GM23338 (cell line): ENCODE measurements around the gene IDH2. TPM values are rescaled to one million over a fixed set of nuclear protein-coding genes. Genes with fewer than 3 reads are reported as not detected.

ENCODE experiments used
- ATAC-seq: fragments of 200-7000 bp; cut with Tn5 transposase; 3 replicates; pipeline ENCODE4 v1.9.1; 2020
- DNase-seq: peaks from one replicate; pipeline ENCODE4 v3.0.0-alpha.2; 2015; ENCODE audit warnings: low spot score
- H2AFZ ChIP-seq: fragments of 200-600 bp; sonication (generic); 2 replicates; pipeline ENCODE4 v1.8.0; 2016; ENCODE audit warnings: antibody characterized with exemption, mild to moderate bottlenecking, moderate library complexity
- H3F3A ChIP-seq: fragments of 200-600 bp; sonication (generic); replicated peaks from 2 replicates; pipeline ENCODE4 v1.8.0; 2017; ENCODE audit warnings: antibody characterized with exemption, mixed run types, low read depth
- H3K27ac ChIP-seq: fragments of 200-600 bp; sonication (generic); 2 replicates; pipeline ENCODE4 v1.6.1; 2016; ENCODE audit warnings: low read depth
- H3K27me3 ChIP-seq: fragments of 200-600 bp; sonication (generic); 2 replicates; pipeline ENCODE4 v1.8.0; 2016; ENCODE audit warnings: mild to moderate bottlenecking, mixed run types, moderate library complexity; ENCODE audit not compliant: insufficient read depth
- H3K36me3 ChIP-seq: fragments of 200-600 bp; sonication (generic); 2 replicates; pipeline ENCODE4 v1.8.0; 2016; ENCODE audit warnings: mild to moderate bottlenecking; ENCODE audit not compliant: insufficient read depth
- H3K4me1 ChIP-seq: fragments of 200-600 bp; sonication (generic); 2 replicates; pipeline ENCODE4 v1.8.0; 2016; ENCODE audit warnings: mild to moderate bottlenecking, moderate library complexity; ENCODE audit not compliant: insufficient read depth
- H3K4me2 ChIP-seq: fragments of 200-600 bp; sonication (generic); 2 replicates; pipeline ENCODE4 v1.7.1; 2017; ENCODE audit warnings: mixed run types
- H3K4me3 ChIP-seq: fragments of 200-600 bp; sonication (generic); 2 replicates; pipeline ENCODE4 v1.6.1; 2016; ENCODE audit warnings: mixed run types
- H3K79me2 ChIP-seq: fragments of 200-600 bp; sonication (generic); replicated peaks from 2 replicates; pipeline ENCODE4 v1.8.0; 2017; ENCODE audit warnings: mild to moderate bottlenecking; ENCODE audit not compliant: insufficient read depth
- H3K9me2 ChIP-seq: fragments of 200-600 bp; sonication (generic); 2 replicates; pipeline ENCODE4 v1.8.0; 2017; ENCODE audit not compliant: insufficient read depth
- H4K20me1 ChIP-seq: fragments of 200-600 bp; sonication (generic); replicated peaks from 2 replicates; pipeline ENCODE4 v1.8.0; 2017; ENCODE audit warnings: mild to moderate bottlenecking; ENCODE audit not compliant: insufficient read depth
- H3K27ac Mint-ChIP-seq: 2 replicates; pipeline ENCODE4 v1.8.0; 2020; ENCODE audit warnings: inconsistent platforms, mild to moderate bottlenecking, moderate library complexity, mixed read lengths
- H3K27me3 Mint-ChIP-seq: 3 replicates; pipeline ENCODE4 v1.8.0; 2022; ENCODE audit warnings: low read depth, mild to moderate bottlenecking, moderate library complexity, mixed read lengths, inconsistent platforms; ENCODE audit not compliant: insufficient read depth, poor library complexity
- H3K36me3 Mint-ChIP-seq: 3 replicates; pipeline ENCODE4 v1.8.0; 2021; ENCODE audit warnings: low read depth, mild to moderate bottlenecking, inconsistent platforms, moderate library complexity, mixed read lengths
- H3K4me1 Mint-ChIP-seq: 3 replicates; pipeline ENCODE4 v1.8.0; 2020; ENCODE audit warnings: mild to moderate bottlenecking, inconsistent platforms, mixed read lengths
- H3K4me3 Mint-ChIP-seq: 3 replicates; pipeline ENCODE4 v1.8.0; 2021; ENCODE audit warnings: moderate library complexity, mild to moderate bottlenecking, inconsistent platforms, mixed read lengths
- H3K9me3 Mint-ChIP-seq: 3 replicates; pipeline ENCODE4 v1.8.0; 2020; ENCODE audit warnings: moderate library complexity, mild to moderate bottlenecking, inconsistent platforms, mixed read lengths
- CREB1 ChIP-seq: fragments of 250-450 bp; sonication (Bioruptor Pico); IDR thresholded peaks from 2 replicates; pipeline ENCODE4 v1.5.0; 2020; ENCODE audit warnings: low read depth, mild to moderate bottlenecking, moderate library complexity
- EZH2 ChIP-seq: fragments of 200-600 bp; sonication (generic); IDR thresholded peaks from one replicate; pipeline ENCODE4 v1.8.0; 2017; ENCODE audit warnings: antibody characterized with exemption, mild to moderate bottlenecking, low read depth; ENCODE audit not compliant: unreplicated experiment
- EZH2phosphoT487 ChIP-seq: fragments of 200-600 bp; sonication (generic); IDR thresholded peaks from one replicate; pipeline ENCODE4 v1.8.1; 2018; ENCODE audit warnings: antibody characterized with exemption; ENCODE audit not compliant: unreplicated experiment
- JUNB ChIP-seq: IDR thresholded peaks from one replicate; pipeline ENCODE4 v1.6.1; 2016; ENCODE audit warnings: antibody characterized with exemption; ENCODE audit not compliant: unreplicated experiment
- NANOG ChIP-seq: IDR thresholded peaks from 2 replicates; pipeline ENCODE4 v1.6.1; 2016; ENCODE audit warnings: antibody characterized with exemption, borderline replicate concordance
- POLR2AphosphoS5 ChIP-seq: IDR thresholded peaks from 2 replicates; pipeline ENCODE4 v1.6.1; 2016; ENCODE audit warnings: antibody characterized with exemption, low read depth
- STAT1 ChIP-seq: IDR thresholded peaks from one replicate; pipeline ENCODE4 v1.6.1; 2016; ENCODE audit warnings: antibody characterized with exemption; ENCODE audit not compliant: unreplicated experiment
- ZNF114 ChIP-seq: fragments of 250-450 bp; sonication (Bioruptor Pico); IDR thresholded peaks from 2 replicates; pipeline ENCODE4 v1.5.0; 2020; ENCODE audit warnings: mild to moderate bottlenecking, moderate library complexity
- ZNF331 ChIP-seq: fragments of 250-450 bp; sonication (Bioruptor Pico); IDR thresholded peaks from 2 replicates; pipeline ENCODE4 v1.5.0; 2020; ENCODE audit warnings: low read depth, mild to moderate bottlenecking, moderate library complexity
- polyA plus RNA-seq: library from polyadenylated mRNA; unstranded; fragments of >200 nt; fragmentation: Nextera tagmentation; extraction: Ambion mirVana; gene quantifications from 2 replicates; pipeline ENCODE4 v1.2.1, GENCODE V29; 2016
- total RNA-seq: library from RNA; depleted of rRNA; stranded (reverse); fragments of >200 nt; shearing (Covaris generic); gene quantifications from 2 replicates; pipeline ENCODE4 v1.2.3, GENCODE V29; 2014
- TF ChIP-seq, protein P1 (sequence below), 2 experiments: fragments of 200-600 bp in 1 of 2; sonication (generic) in 1 of 2; conservative IDR thresholded peaks; 2 replicates each; pipeline versions ENCODE4 v1.5.1 to v1.6.1; 2016 to 2017; ENCODE audit warnings: antibody characterized with exemption in 2 of 2, low read depth in 2 of 2, mild to moderate bottlenecking in 2 of 2, moderate library complexity in 1 of 2
- TF ChIP-seq, protein P2 (sequence below): IDR thresholded peaks from one replicate; pipeline ENCODE4 v1.6.1; 2018; ENCODE audit warnings: antibody characterized with exemption; ENCODE audit not compliant: unreplicated experiment
- TF ChIP-seq, protein P3 (sequence below): IDR thresholded peaks from 2 replicates; pipeline ENCODE4 v1.6.1; 2016; ENCODE audit warnings: antibody characterized with exemption
- TF ChIP-seq, protein P4 (sequence below): fragments of 250-450 bp; sonication (Bioruptor Pico); IDR thresholded peaks from 2 replicates; pipeline ENCODE4 v1.5.0; 2020; ENCODE audit warnings: mild to moderate bottlenecking, moderate library complexity

Gene IDH2
- total and polyA plus RNA-seq, 2 experiments from 2014 or later: 54.9 to 64.0 TPM

DNA sequence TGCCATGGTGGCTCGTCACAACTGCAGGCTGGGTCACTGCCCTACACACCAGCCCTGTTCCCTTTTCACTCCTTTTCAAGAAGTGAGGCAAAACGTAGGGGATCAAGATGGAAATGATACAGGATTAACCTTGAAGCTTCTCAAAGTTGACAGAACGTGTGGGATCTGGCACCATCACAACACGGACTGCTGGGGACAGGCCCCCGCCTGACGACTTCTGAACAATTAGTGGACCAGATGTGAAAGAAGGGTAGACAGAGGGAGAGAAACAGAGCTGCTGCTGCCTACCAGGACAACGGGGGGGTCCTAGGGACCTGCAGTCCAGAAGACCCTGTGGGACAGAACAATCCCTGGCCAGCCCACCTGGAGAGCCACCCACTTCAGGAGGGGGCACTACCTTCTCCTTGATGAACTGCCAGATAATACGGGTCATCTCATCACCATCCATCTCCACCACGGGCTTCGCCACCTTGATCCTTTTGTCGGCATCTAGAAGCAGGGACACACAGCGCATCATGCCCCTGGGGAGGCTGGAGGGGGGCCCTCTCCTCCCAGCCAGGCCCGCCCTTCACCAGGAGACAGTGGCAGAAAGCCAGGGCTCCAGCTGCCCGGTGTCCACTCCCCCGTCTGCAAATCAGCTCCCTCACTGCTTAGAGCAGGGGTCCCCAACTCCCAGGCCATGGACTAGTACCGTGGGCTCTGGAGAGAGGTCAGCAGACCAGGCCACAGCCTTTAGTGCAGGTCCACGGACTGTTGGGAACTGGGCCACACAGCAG is 10.9 kb downstream of the IDH2 start:
- Mint-ChIP-seq H3K27ac (no peak overlapping the region), H3K4me3 (no peak overlapping the region), H3K4me1 (peaks cover 8% of the 10 kb centered on the region), H3K27me3 (peaks cover 20% of the 10 kb centered on the region), H3K36me3 (peaks cover 52% of the 10 kb centered on the region), H3K9me3 (peaks cover 13% of the 10 kb centered on the region)
- H3K4me1 ChIP-seq: no peaks in the 10 kb centered on the region
- no peak overlapping the region for H3K4me2 ChIP-seq
- no peak for ATAC-seq
- no peaks in the 10 kb centered on the region; the same call in 1 of the 2 replicates for H3K79me2 ChIP-seq
- H3K27ac ChIP-seq: no peak overlapping the region
- H3K36me3 ChIP-seq: no peaks in the 10 kb centered on the region
- DNase-seq: no peak
- no peaks in the 10 kb centered on the region; the same call in 1 of the 2 replicates for H3K9me2 ChIP-seq
- no peak overlapping the region for H3K4me3 ChIP-seq
- TF ChIP-seq POLR2AphosphoS5 (no peak), ZNF114 (CRISPR knock-in tag) (no peak), JUNB (no peak), STAT1 (no peak), EZH2phosphoT487 (no peak), EZH2 (no peak), CREB1 (CRISPR knock-in tag) (no peak), ZNF331 (CRISPR knock-in tag) (no peak), NANOG (no peak)
- TF ChIP-seq, protein P1, sequence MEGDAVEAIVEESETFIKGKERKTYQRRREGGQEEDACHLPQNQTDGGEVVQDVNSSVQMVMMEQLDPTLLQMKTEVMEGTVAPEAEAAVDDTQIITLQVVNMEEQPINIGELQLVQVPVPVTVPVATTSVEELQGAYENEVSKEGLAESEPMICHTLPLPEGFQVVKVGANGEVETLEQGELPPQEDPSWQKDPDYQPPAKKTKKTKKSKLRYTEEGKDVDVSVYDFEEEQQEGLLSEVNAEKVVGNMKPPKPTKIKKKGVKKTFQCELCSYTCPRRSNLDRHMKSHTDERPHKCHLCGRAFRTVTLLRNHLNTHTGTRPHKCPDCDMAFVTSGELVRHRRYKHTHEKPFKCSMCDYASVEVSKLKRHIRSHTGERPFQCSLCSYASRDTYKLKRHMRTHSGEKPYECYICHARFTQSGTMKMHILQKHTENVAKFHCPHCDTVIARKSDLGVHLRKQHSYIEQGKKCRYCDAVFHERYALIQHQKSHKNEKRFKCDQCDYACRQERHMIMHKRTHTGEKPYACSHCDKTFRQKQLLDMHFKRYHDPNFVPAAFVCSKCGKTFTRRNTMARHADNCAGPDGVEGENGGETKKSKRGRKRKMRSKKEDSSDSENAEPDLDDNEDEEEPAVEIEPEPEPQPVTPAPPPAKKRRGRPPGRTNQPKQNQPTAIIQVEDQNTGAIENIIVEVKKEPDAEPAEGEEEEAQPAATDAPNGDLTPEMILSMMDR (conservative IDR thresholded peaks at IDR 0.05; ENCODE audit: low read depth in 2 of 2): no peak
- TF ChIP-seq, protein P2, sequence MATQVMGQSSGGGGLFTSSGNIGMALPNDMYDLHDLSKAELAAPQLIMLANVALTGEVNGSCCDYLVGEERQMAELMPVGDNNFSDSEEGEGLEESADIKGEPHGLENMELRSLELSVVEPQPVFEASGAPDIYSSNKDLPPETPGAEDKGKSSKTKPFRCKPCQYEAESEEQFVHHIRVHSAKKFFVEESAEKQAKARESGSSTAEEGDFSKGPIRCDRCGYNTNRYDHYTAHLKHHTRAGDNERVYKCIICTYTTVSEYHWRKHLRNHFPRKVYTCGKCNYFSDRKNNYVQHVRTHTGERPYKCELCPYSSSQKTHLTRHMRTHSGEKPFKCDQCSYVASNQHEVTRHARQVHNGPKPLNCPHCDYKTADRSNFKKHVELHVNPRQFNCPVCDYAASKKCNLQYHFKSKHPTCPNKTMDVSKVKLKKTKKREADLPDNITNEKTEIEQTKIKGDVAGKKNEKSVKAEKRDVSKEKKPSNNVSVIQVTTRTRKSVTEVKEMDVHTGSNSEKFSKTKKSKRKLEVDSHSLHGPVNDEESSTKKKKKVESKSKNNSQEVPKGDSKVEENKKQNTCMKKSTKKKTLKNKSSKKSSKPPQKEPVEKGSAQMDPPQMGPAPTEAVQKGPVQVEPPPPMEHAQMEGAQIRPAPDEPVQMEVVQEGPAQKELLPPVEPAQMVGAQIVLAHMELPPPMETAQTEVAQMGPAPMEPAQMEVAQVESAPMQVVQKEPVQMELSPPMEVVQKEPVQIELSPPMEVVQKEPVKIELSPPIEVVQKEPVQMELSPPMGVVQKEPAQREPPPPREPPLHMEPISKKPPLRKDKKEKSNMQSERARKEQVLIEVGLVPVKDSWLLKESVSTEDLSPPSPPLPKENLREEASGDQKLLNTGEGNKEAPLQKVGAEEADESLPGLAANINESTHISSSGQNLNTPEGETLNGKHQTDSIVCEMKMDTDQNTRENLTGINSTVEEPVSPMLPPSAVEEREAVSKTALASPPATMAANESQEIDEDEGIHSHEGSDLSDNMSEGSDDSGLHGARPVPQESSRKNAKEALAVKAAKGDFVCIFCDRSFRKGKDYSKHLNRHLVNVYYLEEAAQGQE: no peak
- TF ChIP-seq, protein P3, sequence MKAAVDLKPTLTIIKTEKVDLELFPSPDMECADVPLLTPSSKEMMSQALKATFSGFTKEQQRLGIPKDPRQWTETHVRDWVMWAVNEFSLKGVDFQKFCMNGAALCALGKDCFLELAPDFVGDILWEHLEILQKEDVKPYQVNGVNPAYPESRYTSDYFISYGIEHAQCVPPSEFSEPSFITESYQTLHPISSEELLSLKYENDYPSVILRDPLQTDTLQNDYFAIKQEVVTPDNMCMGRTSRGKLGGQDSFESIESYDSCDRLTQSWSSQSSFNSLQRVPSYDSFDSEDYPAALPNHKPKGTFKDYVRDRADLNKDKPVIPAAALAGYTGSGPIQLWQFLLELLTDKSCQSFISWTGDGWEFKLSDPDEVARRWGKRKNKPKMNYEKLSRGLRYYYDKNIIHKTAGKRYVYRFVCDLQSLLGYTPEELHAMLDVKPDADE: no peak
- TF ChIP-seq, protein P4, sequence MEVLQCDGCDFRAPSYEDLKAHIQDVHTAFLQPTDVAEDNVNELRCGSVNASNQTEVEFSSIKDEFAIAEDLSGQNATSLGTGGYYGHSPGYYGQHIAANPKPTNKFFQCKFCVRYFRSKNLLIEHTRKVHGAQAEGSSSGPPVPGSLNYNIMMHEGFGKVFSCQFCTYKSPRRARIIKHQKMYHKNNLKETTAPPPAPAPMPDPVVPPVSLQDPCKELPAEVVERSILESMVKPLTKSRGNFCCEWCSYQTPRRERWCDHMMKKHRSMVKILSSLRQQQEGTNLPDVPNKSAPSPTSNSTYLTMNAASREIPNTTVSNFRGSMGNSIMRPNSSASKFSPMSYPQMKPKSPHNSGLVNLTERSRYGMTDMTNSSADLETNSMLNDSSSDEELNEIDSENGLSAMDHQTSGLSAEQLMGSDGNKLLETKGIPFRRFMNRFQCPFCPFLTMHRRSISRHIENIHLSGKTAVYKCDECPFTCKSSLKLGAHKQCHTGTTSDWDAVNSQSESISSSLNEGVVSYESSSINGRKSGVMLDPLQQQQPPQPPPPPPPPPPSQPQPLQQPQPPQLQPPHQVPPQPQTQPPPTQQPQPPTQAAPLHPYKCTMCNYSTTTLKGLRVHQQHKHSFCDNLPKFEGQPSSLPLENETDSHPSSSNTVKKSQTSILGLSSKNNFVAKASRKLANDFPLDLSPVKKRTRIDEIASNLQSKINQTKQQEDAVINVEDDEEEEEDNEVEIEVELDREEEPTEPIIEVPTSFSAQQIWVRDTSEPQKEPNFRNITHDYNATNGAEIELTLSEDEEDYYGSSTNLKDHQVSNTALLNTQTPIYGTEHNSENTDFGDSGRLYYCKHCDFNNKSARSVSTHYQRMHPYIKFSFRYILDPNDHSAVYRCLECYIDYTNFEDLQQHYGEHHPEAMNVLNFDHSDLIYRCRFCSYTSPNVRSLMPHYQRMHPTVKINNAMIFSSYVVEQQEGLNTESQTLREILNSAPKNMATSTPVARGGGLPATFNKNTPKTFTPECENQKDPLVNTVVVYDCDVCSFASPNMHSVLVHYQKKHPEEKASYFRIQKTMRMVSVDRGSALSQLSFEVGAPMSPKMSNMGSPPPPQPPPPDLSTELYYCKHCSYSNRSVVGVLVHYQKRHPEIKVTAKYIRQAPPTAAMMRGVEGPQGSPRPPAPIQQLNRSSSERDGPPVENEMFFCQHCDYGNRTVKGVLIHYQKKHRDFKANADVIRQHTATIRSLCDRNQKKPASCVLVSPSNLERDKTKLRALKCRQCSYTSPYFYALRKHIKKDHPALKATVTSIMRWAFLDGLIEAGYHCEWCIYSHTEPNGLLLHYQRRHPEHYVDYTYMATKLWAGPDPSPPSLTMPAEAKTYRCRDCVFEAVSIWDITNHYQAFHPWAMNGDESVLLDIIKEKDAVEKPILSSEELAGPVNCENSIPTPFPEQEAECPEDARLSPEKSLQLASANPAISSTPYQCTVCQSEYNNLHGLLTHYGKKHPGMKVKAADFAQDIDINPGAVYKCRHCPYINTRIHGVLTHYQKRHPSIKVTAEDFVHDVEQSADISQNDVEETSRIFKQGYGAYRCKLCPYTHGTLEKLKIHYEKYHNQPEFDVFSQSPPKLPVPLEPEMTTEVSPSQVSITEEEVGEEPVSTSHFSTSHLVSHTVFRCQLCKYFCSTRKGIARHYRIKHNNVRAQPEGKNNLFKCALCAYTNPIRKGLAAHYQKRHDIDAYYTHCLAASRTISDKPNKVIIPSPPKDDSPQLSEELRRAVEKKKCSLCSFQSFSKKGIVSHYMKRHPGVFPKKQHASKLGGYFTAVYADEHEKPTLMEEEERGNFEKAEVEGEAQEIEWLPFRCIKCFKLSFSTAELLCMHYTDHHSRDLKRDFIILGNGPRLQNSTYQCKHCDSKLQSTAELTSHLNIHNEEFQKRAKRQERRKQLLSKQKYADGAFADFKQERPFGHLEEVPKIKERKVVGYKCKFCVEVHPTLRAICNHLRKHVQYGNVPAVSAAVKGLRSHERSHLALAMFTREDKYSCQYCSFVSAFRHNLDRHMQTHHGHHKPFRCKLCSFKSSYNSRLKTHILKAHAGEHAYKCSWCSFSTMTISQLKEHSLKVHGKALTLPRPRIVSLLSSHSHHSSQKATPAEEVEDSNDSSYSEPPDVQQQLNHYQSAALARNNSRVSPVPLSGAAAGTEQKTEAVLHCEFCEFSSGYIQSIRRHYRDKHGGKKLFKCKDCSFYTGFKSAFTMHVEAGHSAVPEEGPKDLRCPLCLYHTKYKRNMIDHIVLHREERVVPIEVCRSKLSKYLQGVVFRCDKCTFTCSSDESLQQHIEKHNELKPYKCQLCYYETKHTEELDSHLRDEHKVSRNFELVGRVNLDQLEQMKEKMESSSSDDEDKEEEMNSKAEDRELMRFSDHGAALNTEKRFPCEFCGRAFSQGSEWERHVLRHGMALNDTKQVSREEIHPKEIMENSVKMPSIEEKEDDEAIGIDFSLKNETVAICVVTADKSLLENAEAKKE (CRISPR knock-in tag): no peak
- no peak overlapping the region for H2AFZ ChIP-seq
- H3K27me3 ChIP-seq: no peaks in the 10 kb centered on the region
- no peaks in the 10 kb centered on the region; the same call in 1 of the 2 replicates for H3F3A ChIP-seq
- H4K20me1 ChIP-seq: peaks cover 3% of the 10 kb centered on the region; the same call in 1 of the 2 replicates
